Measurements from ENCODE around the gene RNASE2. TPM values are rescaled to one million over a fixed set of nuclear protein-coding genes. Genes with fewer than 3 reads are reported as not detected.
"Not testable (repeated sequence)": the region's sequence is repeated elsewhere in the genome, so short reads cannot be mapped to it uniquely, and the experiment has no call there.

The RNASE2 gene
- total RNA-seq: not detected
- 0.65 TPM for polyA plus RNA-seq (ENCODE audit: insufficient read depth, low read depth, low replicate concordance)
- long read RNA-seq, donor 1: 0 reads
- long read RNA-seq, donor 2: 0 reads

DNA sequence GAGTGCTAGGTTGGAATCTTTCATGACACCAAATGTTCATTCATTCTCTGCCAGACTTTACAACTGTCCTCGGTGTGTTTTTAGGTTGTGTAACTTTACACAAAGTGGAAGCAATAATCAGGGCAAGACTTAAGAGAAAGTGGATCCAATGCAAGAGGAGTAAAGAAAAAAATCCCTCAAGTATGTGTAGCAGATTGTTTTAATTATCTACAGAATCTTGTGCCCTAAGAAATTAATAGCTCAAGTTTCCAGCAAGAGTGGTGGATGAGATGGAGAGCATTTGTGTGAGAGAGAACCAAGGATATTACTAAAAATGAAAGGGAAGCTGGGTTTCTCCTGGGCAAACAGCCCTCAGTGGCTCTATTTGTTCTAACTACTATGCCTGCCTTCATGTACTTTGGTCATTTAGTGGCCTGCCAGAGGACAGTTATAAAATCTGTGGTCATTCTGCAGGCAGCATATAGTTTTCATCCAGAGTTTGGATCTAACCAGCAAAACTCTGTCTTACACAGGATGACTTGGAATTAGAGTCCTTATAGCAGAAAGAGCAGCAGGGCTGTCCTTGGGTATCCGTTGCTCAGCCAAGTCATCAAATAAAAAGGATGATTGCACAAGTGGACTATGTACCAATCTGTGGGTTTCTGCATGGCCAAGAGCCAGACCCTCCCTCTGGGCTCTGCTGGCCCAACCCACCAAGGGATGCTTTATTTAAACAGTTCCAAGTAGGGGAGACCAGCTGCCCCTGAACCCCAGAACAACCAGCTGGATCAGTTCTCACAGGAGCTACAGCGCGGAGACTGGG lies at the start of gene RNASE2:
RNASE2 (plus strand) TSS at position 752 of the 802 bp plus-strand sequence. CDS start 285 bp downstream, outside the sequence.
- H3K9me3 ChIP-seq; intact Hi-C loops (cut with DNase I; ENCODE audit: low total_unique reads); H3K27ac ChIP-seq; H3K27me3 ChIP-seq; DNase-seq; H3K4me1 ChIP-seq; H3K36me3 ChIP-seq (ENCODE audit: low read depth, missing control alignments); H3K4me3 ChIP-seq: not testable (repeated sequence)
- WGBS, 2 donors: 70 to 78% methylated on average over 4 of the region's 4 CpGs

DNA sequence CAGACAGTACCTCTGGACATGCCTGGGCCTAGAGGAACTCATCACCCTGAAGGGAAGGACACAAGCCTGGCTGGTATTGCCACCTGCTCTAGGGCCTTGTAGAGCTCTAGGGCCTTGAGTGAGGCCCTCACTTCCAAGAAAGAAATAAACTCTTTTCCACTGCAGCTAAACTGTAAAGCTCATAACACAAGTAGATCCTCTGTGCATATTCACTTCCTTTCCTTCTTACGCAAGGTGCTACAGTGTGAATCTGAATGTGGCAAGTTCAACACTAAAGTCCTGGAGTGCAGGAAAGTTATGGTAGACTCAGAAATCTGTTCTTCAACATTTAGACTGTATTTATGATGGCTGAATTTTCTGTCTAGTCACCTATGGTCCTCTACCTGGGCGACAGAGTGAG lies 49.6 kb upstream of the RNASE2 start:
- H3K4me1 ChIP-seq: no peaks in the 10 kb centered on the region
- no peak overlapping the region for H3K4me3 ChIP-seq
- TF ChIP-seq POLR2A (IDR thresholded peaks at IDR 0.05): no peak
- TF ChIP-seq, protein P1, sequence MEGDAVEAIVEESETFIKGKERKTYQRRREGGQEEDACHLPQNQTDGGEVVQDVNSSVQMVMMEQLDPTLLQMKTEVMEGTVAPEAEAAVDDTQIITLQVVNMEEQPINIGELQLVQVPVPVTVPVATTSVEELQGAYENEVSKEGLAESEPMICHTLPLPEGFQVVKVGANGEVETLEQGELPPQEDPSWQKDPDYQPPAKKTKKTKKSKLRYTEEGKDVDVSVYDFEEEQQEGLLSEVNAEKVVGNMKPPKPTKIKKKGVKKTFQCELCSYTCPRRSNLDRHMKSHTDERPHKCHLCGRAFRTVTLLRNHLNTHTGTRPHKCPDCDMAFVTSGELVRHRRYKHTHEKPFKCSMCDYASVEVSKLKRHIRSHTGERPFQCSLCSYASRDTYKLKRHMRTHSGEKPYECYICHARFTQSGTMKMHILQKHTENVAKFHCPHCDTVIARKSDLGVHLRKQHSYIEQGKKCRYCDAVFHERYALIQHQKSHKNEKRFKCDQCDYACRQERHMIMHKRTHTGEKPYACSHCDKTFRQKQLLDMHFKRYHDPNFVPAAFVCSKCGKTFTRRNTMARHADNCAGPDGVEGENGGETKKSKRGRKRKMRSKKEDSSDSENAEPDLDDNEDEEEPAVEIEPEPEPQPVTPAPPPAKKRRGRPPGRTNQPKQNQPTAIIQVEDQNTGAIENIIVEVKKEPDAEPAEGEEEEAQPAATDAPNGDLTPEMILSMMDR (IDR thresholded peaks at IDR 0.05): no peak
- no peak overlapping the region for H3K27ac ChIP-seq
- no peaks in the 10 kb centered on the region for H3K9me3 ChIP-seq
- H3K27me3 ChIP-seq: no peaks in the 10 kb centered on the region
- H3K36me3 ChIP-seq (ENCODE audit: low read depth, missing control alignments): no peaks in the 10 kb centered on the region
- intact Hi-C loops (cut with DNase I; ENCODE audit: low total_unique reads): no loop called here
- DNase-seq: no peak
- WGBS, 2 donors: 88 to 92% methylated on average over 2 of the region's 2 CpGs

DNA sequence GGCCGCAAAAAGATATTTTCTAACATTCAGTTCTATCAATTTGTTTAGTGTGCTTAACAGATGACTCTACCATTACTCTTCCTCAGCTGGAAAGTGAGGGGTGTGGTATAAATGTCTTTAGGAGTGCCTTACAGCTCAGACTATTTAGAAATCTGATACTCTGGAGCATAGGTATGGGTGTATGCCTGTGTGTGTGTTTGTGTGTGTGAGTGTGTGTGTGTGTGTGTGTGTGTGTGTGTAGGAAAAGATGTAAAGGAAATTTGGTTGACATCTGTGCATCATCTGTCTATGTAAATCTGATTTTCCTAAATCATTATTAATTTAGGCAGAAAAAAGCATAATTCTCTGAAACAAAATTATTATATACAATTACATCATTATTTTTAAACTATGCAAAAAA lies 48.1 kb upstream of the RNASE2 start:
- TF ChIP-seq, protein P1 (IDR thresholded peaks at IDR 0.05): no peak
- TF ChIP-seq POLR2A (IDR thresholded peaks at IDR 0.05): no peak
- no peak overlapping the region for H3K4me3 ChIP-seq
- no peaks in the 10 kb centered on the region for H3K4me1 ChIP-seq
- H3K9me3 ChIP-seq: no peaks in the 10 kb centered on the region
- no peaks in the 10 kb centered on the region for H3K36me3 ChIP-seq (ENCODE audit: low read depth, missing control alignments)
- WGBS, 2 donors: 86 to 100% methylated on average over 1 of the region's 1 CpG
- H3K27ac ChIP-seq: no peak overlapping the region
- no peaks in the 10 kb centered on the region for H3K27me3 ChIP-seq
- no peak for DNase-seq
- intact Hi-C loops (cut with DNase I; ENCODE audit: low total_unique reads): no loop called here

DNA sequence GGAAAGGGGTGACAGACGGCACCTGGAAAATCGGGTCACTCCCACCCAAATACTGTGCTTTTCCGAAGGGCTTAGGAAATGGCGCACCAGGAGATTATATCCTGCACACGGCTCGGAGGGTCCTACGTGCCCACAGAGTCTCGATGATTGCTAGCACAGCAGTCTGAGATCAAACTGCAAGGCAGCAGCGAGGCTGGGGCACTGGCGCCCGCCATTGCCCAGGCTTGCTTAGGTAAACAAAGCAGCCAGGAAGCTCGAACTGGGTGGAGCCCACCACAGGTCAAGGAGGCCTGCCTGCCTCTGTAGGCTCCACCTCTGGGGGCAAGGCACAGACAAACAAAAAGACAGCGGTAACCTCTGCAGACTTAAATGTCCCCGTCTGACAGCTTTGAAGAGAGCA lies 44.5 kb upstream of the RNASE2 start:
- intact Hi-C loops (cut with DNase I; ENCODE audit: low total_unique reads); H3K27me3 ChIP-seq; H3K36me3 ChIP-seq (ENCODE audit: low read depth, missing control alignments); H3K4me1 ChIP-seq; H3K4me3 ChIP-seq; H3K27ac ChIP-seq; H3K9me3 ChIP-seq; DNase-seq: not testable (repeated sequence)
- WGBS, 2 donors: 82 to 100% methylated on average over 3 to 14 of the region's 14 CpGs

DNA sequence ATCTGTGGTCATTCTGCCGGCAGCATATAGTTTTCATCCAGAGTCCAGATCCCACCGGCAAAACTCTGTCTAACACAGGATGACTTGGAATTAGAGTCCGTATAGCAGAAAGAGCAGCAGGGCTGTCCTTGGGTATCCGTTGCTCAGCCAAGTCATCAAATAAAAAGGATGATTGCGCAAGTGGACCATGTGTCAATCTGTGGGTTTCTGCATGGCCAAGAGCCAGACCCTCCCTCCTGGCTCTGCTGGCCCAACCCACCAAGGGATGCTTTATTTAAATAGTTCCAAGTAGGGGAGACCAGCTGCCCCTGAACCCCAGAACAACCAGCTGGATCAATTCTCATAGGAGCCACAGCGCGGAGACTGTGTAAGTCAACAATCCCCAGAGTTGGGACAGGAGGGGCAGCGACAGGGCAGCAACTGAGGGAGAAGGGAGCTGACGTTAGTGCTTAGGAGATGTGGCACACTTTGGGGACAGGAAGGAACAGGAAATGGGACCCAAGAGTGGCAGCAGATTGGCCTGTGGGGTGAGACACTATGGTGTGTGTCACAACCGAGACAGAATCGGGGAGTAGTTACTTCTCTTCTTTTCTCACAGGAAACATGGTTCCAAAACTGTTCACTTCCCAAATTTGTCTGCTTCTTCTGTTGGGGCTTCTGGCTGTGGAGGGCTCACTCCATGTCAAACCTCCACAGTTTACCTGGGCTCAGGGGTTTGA lies 36.1 kb upstream of the RNASE2 start:
- DNase-seq; H3K27me3 ChIP-seq; H3K36me3 ChIP-seq (ENCODE audit: low read depth, missing control alignments); H3K4me1 ChIP-seq; intact Hi-C loops (cut with DNase I; ENCODE audit: low total_unique reads); H3K4me3 ChIP-seq; H3K27ac ChIP-seq; H3K9me3 ChIP-seq: not testable (repeated sequence)
- 72 to 77% methylated on average over 11 of the region's 11 CpGs for WGBS, 2 donors

DNA sequence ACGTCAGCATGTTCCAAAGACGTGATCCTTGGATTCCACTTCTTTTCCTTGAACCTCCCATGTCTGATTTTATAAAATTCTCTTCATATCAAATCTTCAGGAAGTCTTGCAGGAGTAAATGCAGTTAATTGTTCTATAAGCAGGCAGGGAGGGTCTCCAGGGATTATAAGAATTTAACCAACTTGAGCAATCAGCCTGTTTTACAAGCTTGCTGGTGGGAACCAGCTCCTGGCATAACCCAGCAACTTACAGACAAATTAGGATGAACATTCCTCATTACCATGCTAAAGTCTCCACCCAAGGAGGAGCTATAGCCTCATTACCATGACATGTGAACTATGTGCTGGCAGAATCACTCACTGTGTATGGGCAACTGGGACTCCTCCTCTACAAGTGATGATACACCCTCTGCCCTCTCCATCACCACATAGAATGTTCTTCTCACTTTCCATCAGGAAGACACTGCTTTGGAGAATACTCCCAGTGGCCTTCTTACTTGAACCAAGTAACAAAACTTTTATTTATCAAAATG lies 31.5 kb upstream of the RNASE2 start:
- 29 to 53% methylated on average over 2 of the region's 2 CpGs for WGBS, 2 donors

More for the DNA sequence above, 31.5 kb upstream of the RNASE2 start:
- H3K36me3 ChIP-seq (ENCODE audit: low read depth, missing control alignments); H3K4me3 ChIP-seq; H3K4me1 ChIP-seq; H3K9me3 ChIP-seq; intact Hi-C loops (cut with DNase I; ENCODE audit: low total_unique reads); H3K27ac ChIP-seq; H3K27me3 ChIP-seq; DNase-seq: not testable (repeated sequence)
